K562 (cell line): ENCODE data around the gene SERINC5. TPM values are rescaled to one million over a fixed set of nuclear protein-coding genes. Genes with fewer than 3 reads are reported as not detected.

ENCODE experiments used
- BCOR ChIP-seq: fragments of 450-650 bp; IDR thresholded peaks from 2 replicates; pipeline ENCODE4 v1.6.1; 2016
- CBX1 ChIP-seq: sonication (generic); IDR thresholded peaks from 2 replicates; pipeline ENCODE4 v1.6.1; 2016; ENCODE audit warnings: antibody characterized with exemption, low read depth, mild to moderate bottlenecking
- CHD1 ChIP-seq: fragments of 200-600 bp; sonication (generic); IDR thresholded peaks from one replicate; pipeline ENCODE4 v1.6.1; 2012; ENCODE audit warnings: mild to moderate bottlenecking, moderate library complexity, low read length, inconsistent platforms
- DNMT1 ChIP-seq: fragments of 450-650 bp; IDR thresholded peaks from 2 replicates; pipeline ENCODE4 v1.6.1; 2016; ENCODE audit warnings: antibody characterized with exemption, mild to moderate bottlenecking
- E2F8 ChIP-seq: fragments of 450-650 bp; IDR thresholded peaks from 2 replicates; pipeline ENCODE4 v1.7.1; 2018; ENCODE audit warnings: mild to moderate bottlenecking, low read depth; ENCODE audit not compliant: partially characterized antibody
- ELF2 ChIP-seq: fragments of 250-450 bp; sonication (Bioruptor Pico); IDR thresholded peaks from 2 replicates; pipeline ENCODE4 v1.5.0; 2021; ENCODE audit warnings: mild to moderate bottlenecking
- GMEB1 ChIP-seq: fragments of 250-450 bp; sonication (Bioruptor Pico); IDR thresholded peaks from 2 replicates; pipeline ENCODE4 v1.4.0; 2020; ENCODE audit warnings: mild to moderate bottlenecking
- HMBOX1 ChIP-seq: sonication (generic); IDR thresholded peaks from 2 replicates; pipeline ENCODE4 v1.6.1; 2016
- HMGN3 ChIP-seq: IDR thresholded peaks from 2 replicates; pipeline ENCODE4 v1.6.1; 2011; ENCODE audit warnings: borderline replicate concordance, low read depth, mild to moderate bottlenecking, mixed read lengths, low read length; ENCODE audit not compliant: insufficient read length; ENCODE audit errors: extremely low read depth
- KDM2B ChIP-seq: fragments of 250-450 bp; sonication (Bioruptor Pico); IDR thresholded peaks from 2 replicates; pipeline ENCODE4 v1.8.0; 2021; ENCODE audit warnings: mild to moderate bottlenecking, moderate library complexity
- L3MBTL2 ChIP-seq: fragments of 450-650 bp; IDR thresholded peaks from 2 replicates; pipeline ENCODE4 v1.6.1; 2016; ENCODE audit warnings: mild to moderate bottlenecking, moderate library complexity
- PHB2 ChIP-seq: fragments of 450-650 bp; IDR thresholded peaks from 2 replicates; pipeline ENCODE4 v1.6.1; 2017; ENCODE audit warnings: low read depth
- RB1 ChIP-seq: fragments of 450-650 bp; IDR thresholded peaks from 2 replicates; pipeline ENCODE4 v1.6.1; 2017; ENCODE audit warnings: low read depth, mild to moderate bottlenecking
- TBP ChIP-seq: optimal IDR thresholded peaks from 2 replicates; pipeline ENCODE3; 2011; ENCODE audit warnings: low read depth, low read length, improper control_type of control experiment
- THRB ChIP-seq: fragments of 450-650 bp; formaldehyde crosslinking; conservative IDR thresholded peaks from 2 replicates; pipeline ENCODE4 v1.4.0; 2022; ENCODE audit warnings: mild to moderate bottlenecking, missing genetic modification characterization
- UBTF ChIP-seq, 2 experiments: IDR thresholded peaks; 2 replicates each; pipeline ENCODE4 v1.6.1; 2012; ENCODE audit warnings: improper control_type of control experiment in 2 of 2, low read depth in 2 of 2, low read length in 2 of 2, borderline replicate concordance in 1 of 2
- polyA plus RNA-seq, 8 experiments: library from polyadenylated mRNA; depleted of rRNA in 4 of 8; stranded (reverse) in 5 of 8; unstranded in 3 of 8; fragments of >200 nt; fragmentation: Nextera tagmentation in 2 of 8; fragmentation: Illumina TruSeq in 1 of 8; extraction: Ambion mirVana in 2 of 8; extraction: Trizol in 1 of 8; gene quantifications; 2 replicates each; pipeline versions ENCODE4 v1.2.1 to v1.2.3, GENCODE V29; 2011 to 2014; ENCODE audit warnings: inconsistent platforms in 1 of 8, missing spikeins in 1 of 8
- total RNA-seq, 7 experiments: library from RNA; depleted of rRNA in 6 of 7; stranded (reverse); fragments of >200 nt in 6 of 7; fragmentation: Illumina TruSeq in 2 of 7; extraction: Trizol in 2 of 7; gene quantifications; 2 replicates each; pipeline versions ENCODE4 v1.2.1 to v1.2.3, GENCODE V29; 2011 to 2021; ENCODE audit warnings: low replicate concordance in 1 of 7

Gene SERINC5
- total and polyA plus RNA-seq, 9 of the 15 experiments (the other 6 are each of a cell fraction or from before 2014, with no cell fraction given) = 1.4 to 7.9 (median 3.7) TPM

- TF ChIP-seq E2F8 (no peak), PHB2 (no peak), L3MBTL2 (peak; percentile 96), BCOR (peak; percentile 12; the same call in 1 of the 2 replicates), CHD1 (peak; percentile 37), KDM2B (CRISPR knock-in tag) (peak; percentile 43; the same call in 1 of the 2 replicates), ELF2 (CRISPR knock-in tag) (peak; percentile 66; the same call in 1 of the 2 replicates), UBTF (IDR thresholded peaks at IDR 0.05; ENCODE audit: borderline replicate concordance in 1 of 2, low read depth in 2 of 2, low read length in 2 of 2) (peak; percentile 55 to 73; a peak in 2 of 4 replicates), GMEB1 (CRISPR knock-in tag) (no peak), RB1 (peak; percentile 40), THRB (CRISPR knock-in tag) (no peak), TBP (peak; percentile 80), HMGN3 (peak; percentile 48), DNMT1 (no peak), HMBOX1 (no peak), CBX1 (peak; percentile 81; the same call in 1 of the 2 replicates)
These were observed at the start of gene SERINC5 (continued) for GRCh38 chr5:80255811-80256712.
